GM21825 (cell line): Measurements from ENCODE around the gene TMEM186.
"Not testable (repeated sequence)": the region's sequence is repeated elsewhere in the genome, so short reads cannot be mapped to it uniquely, and the experiment has no call there.

Experiments
- ATAC-seq: cut with Tn5 transposase; IDR thresholded peaks from one replicate; pipeline ENCODE4 v1.9.1; 2021; ENCODE audit warnings: mild to moderate bottlenecking, moderate library complexity; ENCODE audit not compliant: unreplicated experiment

The TMEM186 gene

GRCh38 chr16:8814095-8814806, 16.8 kb upstream of the TMEM186 start:
- no peak for ATAC-seq

DNA sequence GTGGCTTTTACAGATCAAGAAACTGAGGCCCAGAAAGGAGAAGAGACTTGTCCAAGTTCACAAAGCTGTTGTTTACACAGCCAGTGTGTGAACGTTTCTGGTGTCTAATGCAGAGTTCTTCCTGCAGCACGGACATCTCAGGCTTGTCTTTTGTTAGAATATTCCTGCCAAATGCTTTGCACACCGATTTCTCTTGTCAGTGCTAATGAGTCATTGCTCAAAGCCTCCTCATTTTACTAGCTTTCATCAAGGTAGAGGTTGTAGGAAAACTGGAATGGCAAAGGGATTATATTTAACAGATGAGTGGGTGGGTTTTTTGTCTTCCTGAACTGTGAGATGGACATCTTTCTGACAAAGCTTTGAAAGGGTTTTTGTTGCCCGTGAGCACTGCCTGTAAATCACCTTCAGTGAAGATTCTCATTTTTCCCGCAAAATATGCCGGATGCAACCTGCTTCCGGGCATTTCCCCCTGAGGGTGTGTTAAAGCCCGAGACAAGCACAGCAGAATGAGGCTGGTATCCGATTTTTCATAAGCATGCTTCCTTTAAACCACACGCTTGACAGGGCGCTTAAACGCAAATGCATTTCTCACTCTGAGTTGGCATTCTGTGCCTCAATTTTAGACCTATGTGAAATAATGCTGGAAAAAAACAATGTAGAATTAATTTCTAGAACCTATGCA, 14.9 kb upstream of the TMEM186 start:
- no peak for ATAC-seq

- ATAC-seq = no peak
Measured at GRCh38 chr16:8808613-8809353, 11.3 kb upstream of the TMEM186 start.

- no peak for ATAC-seq
Measured at GRCh38 chr16:8808009-8808408, 10.6 kb upstream of the TMEM186 start.

GRCh38 chr16:8807189-8807588, 9.8 kb upstream of the TMEM186 start:
- ATAC-seq = no peak

GRCh38 chr16:8806272-8806983, 9.0 kb upstream of the TMEM186 start:
- no peak for ATAC-seq

GRCh38 chr16:8804313-8804712, 6.9 kb upstream of the TMEM186 start:
- no peak for ATAC-seq

GRCh38 chr16:8803733-8804132, 6.3 kb upstream of the TMEM186 start:
- not testable (repeated sequence) for ATAC-seq

- ATAC-seq = no peak
Measured at GRCh38 chr16:8801701-8802100, 4.3 kb upstream of the TMEM186 start.

DNA sequence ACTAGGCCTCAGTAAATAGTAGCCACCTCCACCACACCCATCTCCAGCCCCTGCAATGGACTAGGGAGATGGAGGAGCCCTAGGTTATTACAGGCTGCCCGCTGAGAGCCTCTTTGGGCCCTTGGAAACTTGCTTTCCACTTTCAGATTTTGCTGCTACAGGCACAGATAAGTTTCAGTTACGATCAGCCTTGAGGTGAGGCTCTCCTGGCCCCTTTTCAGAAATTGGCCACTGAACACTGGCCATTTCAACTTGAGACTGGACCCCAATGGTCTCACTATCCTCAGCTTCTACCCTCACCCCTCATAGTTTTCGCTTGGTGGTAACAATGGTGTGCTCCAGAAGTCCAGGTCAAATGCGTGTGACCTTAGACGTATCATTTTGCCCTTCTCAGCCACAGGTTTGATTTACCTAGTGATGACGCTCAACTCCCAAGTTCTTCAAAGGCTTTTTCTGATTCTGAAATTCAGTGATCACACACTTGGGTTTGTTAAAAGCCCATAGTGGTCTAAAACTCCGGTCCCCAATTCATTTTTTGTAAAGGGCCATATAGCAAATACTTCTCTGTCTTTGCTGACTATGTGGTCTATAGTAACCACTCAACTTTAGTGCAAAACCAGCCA, 1.2 kb upstream of the TMEM186 start:
- no peak for ATAC-seq

DNA sequence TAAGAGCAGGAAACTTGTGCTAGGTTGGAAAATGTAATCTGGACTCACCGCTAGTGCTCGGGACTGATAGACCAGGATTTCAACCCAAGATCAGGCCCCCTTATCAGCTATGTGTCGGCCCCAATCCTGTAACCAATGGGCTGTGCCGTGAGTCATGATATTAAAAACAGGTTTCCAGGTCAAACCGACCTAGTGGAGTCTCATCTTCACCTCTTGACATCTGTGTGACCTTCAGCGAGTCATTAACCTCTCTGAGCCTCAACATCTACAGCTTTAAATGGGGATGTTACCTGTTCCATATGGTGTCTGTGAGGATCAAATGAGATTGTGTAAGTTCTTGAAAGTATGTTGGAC, 712 bp upstream of the TMEM186 start:
- no peak for ATAC-seq

- no peak for ATAC-seq
Measured at GRCh38 chr16:8796469-8797363, 723 bp downstream of the TMEM186 start.

GRCh38 chr16:8795818-8796217, 1.6 kb downstream of the TMEM186 start:
- ATAC-seq = no peak

DNA sequence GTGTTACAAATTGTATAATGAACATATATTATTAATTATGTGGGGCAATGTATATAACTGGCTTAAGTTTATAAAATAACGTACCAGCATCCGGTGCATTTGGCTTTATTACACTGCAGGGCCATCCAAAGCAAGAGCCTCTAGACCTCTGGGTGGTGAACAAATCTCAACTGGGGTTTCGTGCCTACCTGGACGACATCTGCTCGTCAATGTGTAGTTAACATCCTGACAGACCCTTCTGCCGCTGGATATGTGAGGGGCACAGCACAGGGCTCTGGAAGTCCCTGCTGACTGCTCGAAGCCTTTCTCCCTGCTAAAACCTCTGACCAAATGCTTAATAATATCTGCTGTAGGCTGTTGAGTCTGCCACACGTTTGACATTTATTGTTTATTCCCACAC, 2.3 kb downstream of the TMEM186 start:
- no peak for ATAC-seq

- ATAC-seq = no peak
Measured at GRCh38 chr16:8788578-8789172, 8.8 kb downstream of the TMEM186 start.

GRCh38 chr16:8786316-8786715, 11.1 kb downstream of the TMEM186 start:
- not testable (repeated sequence) for ATAC-seq

DNA sequence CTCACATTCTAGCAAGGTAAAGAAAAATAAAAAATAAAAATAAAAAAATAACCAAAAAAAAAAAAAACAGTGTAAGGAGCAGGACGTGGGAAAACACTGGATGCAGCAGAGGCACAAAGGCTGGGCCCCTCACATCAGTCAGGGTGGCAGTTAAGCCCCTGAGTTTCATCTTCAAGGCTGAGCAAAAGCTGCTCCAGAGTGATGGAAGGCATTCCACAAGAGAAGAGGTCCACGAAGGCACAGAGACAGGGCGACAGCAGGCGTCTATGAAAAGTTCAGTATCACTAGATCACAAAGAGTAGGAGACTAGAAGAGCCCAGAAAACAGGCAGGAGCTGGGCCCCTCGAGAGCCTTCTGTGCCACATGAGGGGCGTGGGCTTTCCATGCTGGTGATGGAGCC, 12.0 kb downstream of the TMEM186 start:
- no peak for ATAC-seq

- ATAC-seq = no peak
Measured at GRCh38 chr16:8782673-8783072, 14.8 kb downstream of the TMEM186 start.

DNA sequence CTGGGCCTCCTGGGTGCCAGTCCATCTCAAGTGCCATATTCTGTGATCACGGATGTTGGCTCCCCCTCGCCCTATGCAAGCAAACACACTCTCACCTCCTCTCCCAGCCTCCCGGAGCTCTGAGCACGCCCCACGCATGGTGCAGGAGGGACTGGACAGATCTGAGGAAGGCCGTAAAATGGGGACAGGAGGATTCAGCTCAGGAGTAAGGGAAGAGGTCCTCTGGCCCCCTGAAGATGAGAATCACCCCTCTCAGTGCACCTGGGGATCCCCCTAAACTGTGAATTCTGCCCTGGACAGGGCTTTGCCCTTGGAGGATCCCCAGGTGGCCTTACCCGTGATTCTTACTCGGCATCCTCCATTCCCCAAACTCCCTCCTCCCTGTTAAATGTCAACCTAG, 15.6 kb downstream of the TMEM186 start:
- ATAC-seq = no peak

- no peak for ATAC-seq
Measured at GRCh38 chr16:8777217-8777616, 20.2 kb downstream of the TMEM186 start.
